ENCODE results near the gene SPPL3.

The SPPL3 gene

GRCh38 chr12:120719496-120720233 lies 184.5 kb downstream of the SPPL3 start:
- no peak for DNase-seq

GRCh38 chr12:120719072-120719471 lies 185.1 kb downstream of the SPPL3 start:
- DNase-seq = no peak

- no peak for DNase-seq
Observed at GRCh38 chr12:120718055-120718454, 186.1 kb downstream of the SPPL3 start.

- peak; percentile 94 for DNase-seq
Observed at GRCh38 chr12:120713861-120714482, 190.2 kb downstream of the SPPL3 start.

GRCh38 chr12:120712610-120713009 lies 191.5 kb downstream of the SPPL3 start:
- no peak for DNase-seq
